Osteoblast (primary cell): ENCODE data around the gene REL. TPM values are rescaled to one million over a fixed set of nuclear protein-coding genes. Genes with fewer than 3 reads are reported as not detected.

Experiments
- DNase-seq: peaks from one replicate; pipeline ENCODE4 v3.0.0; 2011; ENCODE audit warnings: low spot score, mixed read lengths; ENCODE audit not compliant: insufficient read length; ENCODE audit errors: missing footprints
- H2AFZ ChIP-seq: 2 replicates; pipeline ENCODE4 v1.6.0; 2011; ENCODE audit warnings: mild to moderate bottlenecking, low read length
- H3K27ac ChIP-seq: 2 replicates; pipeline ENCODE4 v1.5.1; 2011; ENCODE audit warnings: mild to moderate bottlenecking, low read depth, low read length, moderate library complexity
- H3K27me3 ChIP-seq: 2 replicates; pipeline ENCODE4 v1.6.0; 2012; ENCODE audit warnings: mild to moderate bottlenecking, control low read depth, inconsistent platforms, low read length, moderate library complexity; ENCODE audit not compliant: insufficient read depth
- H3K36me3 ChIP-seq: 2 replicates; pipeline ENCODE4 v1.5.1; 2011; ENCODE audit warnings: mild to moderate bottlenecking, low read length, control low read depth, moderate library complexity; ENCODE audit not compliant: insufficient read depth
- H3K4me1 ChIP-seq: 2 replicates; pipeline ENCODE4 v1.5.1; 2011; ENCODE audit warnings: mild to moderate bottlenecking, low read length, control low read depth, moderate library complexity; ENCODE audit not compliant: insufficient read depth
- H3K4me2 ChIP-seq: 2 replicates; pipeline ENCODE4 v1.6.0; 2011; ENCODE audit warnings: mild to moderate bottlenecking, low read length; ENCODE audit not compliant: insufficient read depth
- H3K4me3 ChIP-seq: fragments of 200-600 bp; sonication (generic); 3 replicates; pipeline ENCODE4 v1.5.1; 2012; ENCODE audit warnings: mild to moderate bottlenecking, low read length, inconsistent platforms; ENCODE audit not compliant: insufficient read depth
- H3K79me2 ChIP-seq: 2 replicates; pipeline ENCODE4 v1.6.0; 2012; ENCODE audit warnings: mild to moderate bottlenecking, low read length, control low read depth, inconsistent platforms; ENCODE audit not compliant: insufficient read depth
- H3K9me3 ChIP-seq: 2 replicates; pipeline ENCODE4 v1.5.1; 2011; ENCODE audit warnings: low read depth, low read length, control low read depth
- H4K20me1 ChIP-seq: 2 replicates; pipeline ENCODE4 v1.6.0; 2012; ENCODE audit warnings: mild to moderate bottlenecking, low read length, control low read depth; ENCODE audit not compliant: insufficient read depth
- CTCF ChIP-seq: IDR thresholded peaks from 2 replicates; pipeline ENCODE4 v1.5.1; 2011; ENCODE audit warnings: mild to moderate bottlenecking, low read depth, low read length, moderate library complexity; ENCODE audit errors: extremely low read depth
- total RNA-seq: library from RNA; depleted of rRNA; stranded (reverse); fragments of >200 nt; gene quantifications from 2 replicates; pipeline ENCODE4 v1.2.3, GENCODE V29; 2012

The REL gene
- total RNA-seq, 1 donor: 6.2 TPM

- TF ChIP-seq CTCF: no peak
- H3K4me1 ChIP-seq: no peaks in the 10 kb centered on the region
- H3K4me3 ChIP-seq: no peak overlapping the region
- no peak overlapping the region for H3K4me2 ChIP-seq
- H3K36me3 ChIP-seq: no peaks in the 10 kb centered on the region
- no peaks in the 10 kb centered on the region for H3K27me3 ChIP-seq
- no peaks in the 10 kb centered on the region for H3K9me3 ChIP-seq
- peak; percentile 14 for DNase-seq
- H2AFZ ChIP-seq: no peak overlapping the region
- no peaks in the 10 kb centered on the region for H4K20me1 ChIP-seq
- H3K79me2 ChIP-seq: no peaks in the 10 kb centered on the region
- H3K27ac ChIP-seq: no peak overlapping the region
These were observed 14.4 kb upstream of the REL start for GRCh38 chr2:60867007-60867406.

DNA sequence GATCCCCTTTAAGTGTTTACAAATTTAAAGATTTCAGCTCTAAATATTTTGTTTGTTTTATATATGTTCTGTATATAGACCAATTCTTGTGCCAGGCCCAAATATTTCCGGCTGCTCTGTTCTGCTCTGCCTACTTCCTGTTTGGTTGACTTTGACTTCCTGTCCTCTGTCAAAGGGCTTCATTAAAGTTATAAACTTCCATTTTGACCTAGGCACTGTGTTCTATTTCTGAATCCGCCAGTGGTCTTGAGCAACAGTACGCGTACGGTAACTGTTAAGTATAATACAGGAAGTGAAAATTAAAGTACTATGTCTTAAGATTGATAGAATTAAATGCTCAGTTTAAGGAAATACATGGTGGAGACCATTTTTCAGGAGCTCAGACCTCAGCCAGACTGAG, 13.5 kb upstream of the REL start:
- Histone ChIP-seq H3K36me3 (no peaks in the 10 kb centered on the region), H3K4me2 (no peak overlapping the region), H2AFZ (peak overlapping the region; percentile 41), H3K27me3 (no peaks in the 10 kb centered on the region), H3K27ac (no peak overlapping the region), H4K20me1 (no peaks in the 10 kb centered on the region), H3K4me3 (no peak overlapping the region), H3K79me2 (no peaks in the 10 kb centered on the region), H3K4me1 (no peaks in the 10 kb centered on the region), H3K9me3 (no peaks in the 10 kb centered on the region)
- no peak for DNase-seq
- no peak for TF ChIP-seq CTCF

DNA sequence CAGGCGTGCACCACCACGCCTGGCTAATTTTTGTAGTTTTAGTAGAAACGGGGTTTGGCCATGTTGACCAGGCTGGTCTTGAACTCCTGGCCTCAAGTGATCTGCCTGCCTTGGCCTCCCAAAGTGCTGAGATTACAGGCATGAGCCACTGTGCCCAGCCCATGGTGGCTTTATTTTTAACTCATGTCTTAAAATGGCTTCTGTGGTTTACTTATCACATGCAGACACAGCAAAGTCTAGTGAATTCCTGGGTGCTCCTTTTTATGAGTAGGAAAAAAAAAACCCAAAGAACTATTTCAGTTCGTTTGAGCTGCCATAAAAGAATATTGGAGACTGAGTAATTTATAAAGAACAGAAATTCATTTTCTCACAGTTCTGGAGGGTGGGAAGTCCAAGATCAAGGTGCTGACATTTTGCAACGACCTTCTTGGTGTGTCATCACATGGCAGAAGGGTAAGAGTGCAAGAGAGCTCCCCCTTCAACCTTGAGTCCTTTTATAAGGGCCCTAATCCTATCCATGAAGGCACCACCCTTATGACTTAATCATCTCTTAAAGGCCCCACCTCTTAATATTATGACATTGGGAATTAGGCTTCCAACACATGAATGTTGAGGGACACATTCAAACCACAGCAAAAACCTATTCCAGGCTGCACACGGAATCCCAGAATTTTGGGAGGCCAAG, 12.6 kb upstream of the REL start:
- H3K4me2 ChIP-seq: no peak overlapping the region
- no peak for DNase-seq
- TF ChIP-seq CTCF: no peak
- H3K4me3 ChIP-seq: no peak overlapping the region
- no peaks in the 10 kb centered on the region for H3K27me3 ChIP-seq
- no peaks in the 10 kb centered on the region for H3K79me2 ChIP-seq
- H4K20me1 ChIP-seq: no peaks in the 10 kb centered on the region
- H3K9me3 ChIP-seq: no peaks in the 10 kb centered on the region
- no peaks in the 10 kb centered on the region for H3K36me3 ChIP-seq
- H3K4me1 ChIP-seq: no peaks in the 10 kb centered on the region
- H3K27ac ChIP-seq: no peak overlapping the region
- no peak overlapping the region for H2AFZ ChIP-seq

GRCh38 chr2:60872510-60872928, 8.9 kb upstream of the REL start:
- no peaks in the 10 kb centered on the region for H3K79me2 ChIP-seq
- no peaks in the 10 kb centered on the region for H3K27me3 ChIP-seq
- no peak overlapping the region for H2AFZ ChIP-seq
- no peaks in the 10 kb centered on the region for H3K9me3 ChIP-seq
- DNase-seq: no peak
- no peak overlapping the region for H3K27ac ChIP-seq
- no peak for TF ChIP-seq CTCF
- H3K4me3 ChIP-seq: no peak overlapping the region
- no peaks in the 10 kb centered on the region for H3K36me3 ChIP-seq
- H3K4me2 ChIP-seq: no peak overlapping the region
- no peaks in the 10 kb centered on the region for H3K4me1 ChIP-seq
- no peaks in the 10 kb centered on the region for H4K20me1 ChIP-seq
